ENCODE results near the gene KCNG1.

- TF ChIP-seq, protein P1, sequence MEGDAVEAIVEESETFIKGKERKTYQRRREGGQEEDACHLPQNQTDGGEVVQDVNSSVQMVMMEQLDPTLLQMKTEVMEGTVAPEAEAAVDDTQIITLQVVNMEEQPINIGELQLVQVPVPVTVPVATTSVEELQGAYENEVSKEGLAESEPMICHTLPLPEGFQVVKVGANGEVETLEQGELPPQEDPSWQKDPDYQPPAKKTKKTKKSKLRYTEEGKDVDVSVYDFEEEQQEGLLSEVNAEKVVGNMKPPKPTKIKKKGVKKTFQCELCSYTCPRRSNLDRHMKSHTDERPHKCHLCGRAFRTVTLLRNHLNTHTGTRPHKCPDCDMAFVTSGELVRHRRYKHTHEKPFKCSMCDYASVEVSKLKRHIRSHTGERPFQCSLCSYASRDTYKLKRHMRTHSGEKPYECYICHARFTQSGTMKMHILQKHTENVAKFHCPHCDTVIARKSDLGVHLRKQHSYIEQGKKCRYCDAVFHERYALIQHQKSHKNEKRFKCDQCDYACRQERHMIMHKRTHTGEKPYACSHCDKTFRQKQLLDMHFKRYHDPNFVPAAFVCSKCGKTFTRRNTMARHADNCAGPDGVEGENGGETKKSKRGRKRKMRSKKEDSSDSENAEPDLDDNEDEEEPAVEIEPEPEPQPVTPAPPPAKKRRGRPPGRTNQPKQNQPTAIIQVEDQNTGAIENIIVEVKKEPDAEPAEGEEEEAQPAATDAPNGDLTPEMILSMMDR (IDR thresholded peaks at IDR 0.05): no peak
- TF ChIP-seq POLR2A (IDR thresholded peaks at IDR 0.05): no peak
These were observed 11.6 kb upstream of the KCNG1 start for GRCh38 chr20:51034476-51034875.

Data from body of pancreas (tissue), 4 donors.